GM19463 (cell line): ENCODE results near the gene FBXW11.

Experiments
- ATAC-seq: cut with Tn5 transposase; IDR thresholded peaks from one replicate; pipeline ENCODE4 v1.9.1; 2021; ENCODE audit warnings: mild to moderate bottlenecking, moderate library complexity; ENCODE audit not compliant: unreplicated experiment

Gene FBXW11

GRCh38 chr5:172006321-172007174 lies at the start of gene FBXW11:
Gene FBXW11 (minus strand): TSS chr5:172006638. CDS start chr5:172006502, 136 bp downstream.
- peak; percentile 82 for ATAC-seq

GRCh38 chr5:172055996-172056395 lies 49.6 kb upstream of the FBXW11 start:
- ATAC-seq: no peak

GRCh38 chr5:172055421-172055820 lies 49.0 kb upstream of the FBXW11 start:
- ATAC-seq: no peak

DNA sequence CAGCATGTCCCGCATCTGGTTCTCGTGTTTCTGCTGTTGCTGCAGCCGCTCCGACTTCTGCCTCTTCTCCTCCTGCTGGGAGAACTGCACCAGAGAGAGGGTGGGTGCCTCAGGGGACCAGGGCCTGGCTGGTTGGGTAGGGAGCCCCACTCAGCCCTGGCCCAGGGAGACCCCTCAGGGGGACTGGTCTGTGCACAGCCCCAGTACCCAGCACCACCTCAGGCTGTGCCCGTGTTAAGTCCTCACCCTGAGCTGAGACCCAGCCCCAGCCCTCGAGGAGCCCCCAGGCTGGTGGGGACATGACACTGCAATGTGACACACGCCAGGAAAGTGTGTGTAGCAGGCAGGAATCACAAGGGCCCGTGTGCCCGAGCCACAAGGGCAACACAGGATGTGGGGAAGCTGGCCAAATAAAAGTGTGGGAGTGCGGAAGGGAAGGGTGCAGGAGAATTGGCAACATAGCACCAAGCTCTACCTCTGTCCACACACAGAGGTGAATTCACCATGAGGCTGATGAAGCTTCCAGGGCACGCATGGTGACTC lies 48.2 kb upstream of the FBXW11 start:
- no peak for ATAC-seq

DNA sequence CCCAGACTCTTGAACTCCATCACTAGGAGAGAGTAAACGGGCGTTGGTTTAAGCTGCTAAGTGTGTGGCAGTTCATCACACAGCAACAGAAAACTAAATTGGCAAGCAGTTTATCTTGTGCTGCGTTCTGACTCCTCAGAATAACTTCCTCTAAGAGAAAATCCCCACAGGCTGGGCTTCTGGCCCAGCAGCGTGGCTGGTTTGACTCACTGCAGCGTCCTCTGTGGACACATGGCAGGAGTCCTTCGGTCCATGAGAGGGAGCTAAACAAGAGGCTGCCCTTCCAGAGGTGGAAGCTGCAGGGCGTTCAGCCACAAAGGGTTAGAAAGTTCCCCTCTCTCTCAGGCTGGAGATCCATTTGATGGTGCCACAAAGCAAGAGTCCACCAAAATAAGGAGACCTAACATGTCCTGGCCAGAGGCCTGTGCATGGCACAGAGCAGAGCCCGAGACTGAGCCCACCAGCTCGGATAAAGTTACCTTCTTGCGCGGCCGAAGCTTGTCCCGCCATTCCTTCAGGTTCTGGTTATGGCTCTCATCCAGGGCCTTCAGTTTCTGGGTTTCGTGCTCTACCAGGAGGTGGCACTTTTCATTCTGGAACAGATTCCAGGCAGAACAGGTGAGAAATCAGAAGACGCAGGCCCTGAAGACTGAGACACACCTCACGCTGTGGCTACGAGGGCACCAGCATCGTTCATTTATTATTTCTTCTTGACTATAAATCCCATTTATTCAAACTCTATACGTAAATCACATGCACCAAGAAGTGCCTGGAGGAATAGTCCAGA lies 46.2 kb upstream of the FBXW11 start:
- ATAC-seq: no peak

DNA sequence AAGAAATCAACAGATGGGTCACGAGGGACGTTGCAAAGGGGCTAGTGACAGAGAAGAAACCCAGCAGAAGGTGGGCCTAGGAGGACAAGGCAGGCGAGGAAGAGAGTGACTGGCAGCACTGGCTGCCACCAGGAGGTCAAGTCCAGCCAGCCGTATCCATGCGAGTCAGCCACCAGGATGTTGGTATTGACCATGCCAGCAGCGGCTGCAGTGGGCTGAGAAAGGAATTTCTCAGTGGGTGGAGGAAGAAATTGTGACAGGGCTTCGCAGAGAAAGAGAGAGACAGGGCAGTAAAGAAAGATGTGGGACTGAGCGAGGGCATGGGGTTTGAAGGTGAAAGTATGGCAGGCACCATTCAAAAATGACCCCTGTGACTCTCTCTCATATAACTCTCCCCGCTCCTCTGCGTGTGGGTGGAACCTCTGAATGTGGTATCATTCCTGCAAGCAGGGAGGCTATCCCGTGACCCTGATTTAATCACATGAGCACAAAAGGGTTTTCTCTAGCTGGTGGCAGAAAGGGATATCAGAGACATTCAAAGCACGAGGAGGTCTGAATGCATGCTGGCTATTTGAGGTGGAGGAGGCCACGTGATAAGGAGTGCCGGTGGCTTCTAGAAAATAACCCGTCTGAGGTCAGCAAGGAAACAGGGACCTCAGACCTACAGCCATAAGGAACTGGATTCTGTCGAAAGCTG lies 45.4 kb upstream of the FBXW11 start:
- ATAC-seq: no peak

- no peak for ATAC-seq
Observed at GRCh38 chr5:172050080-172050479, 43.6 kb upstream of the FBXW11 start.

GRCh38 chr5:172049226-172049796 lies 42.9 kb upstream of the FBXW11 start:
- ATAC-seq: no peak

- ATAC-seq: no peak
Observed at GRCh38 chr5:172048539-172049101, 42.2 kb upstream of the FBXW11 start.

DNA sequence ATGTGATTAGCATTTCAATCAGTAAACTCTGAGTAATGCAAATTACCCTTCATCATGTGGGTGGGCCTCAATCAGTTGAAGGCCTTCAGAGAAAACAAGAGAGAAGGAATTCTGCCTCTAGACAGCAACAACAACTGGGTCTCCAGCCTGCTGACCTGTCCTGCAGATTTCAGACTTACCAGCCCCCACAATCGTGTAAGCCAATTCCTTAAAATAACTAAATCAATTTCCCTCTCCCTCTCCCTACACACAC lies 41.7 kb upstream of the FBXW11 start:
- no peak for ATAC-seq

- ATAC-seq: no peak
Observed at GRCh38 chr5:172046593-172046992, 40.2 kb upstream of the FBXW11 start.

DNA sequence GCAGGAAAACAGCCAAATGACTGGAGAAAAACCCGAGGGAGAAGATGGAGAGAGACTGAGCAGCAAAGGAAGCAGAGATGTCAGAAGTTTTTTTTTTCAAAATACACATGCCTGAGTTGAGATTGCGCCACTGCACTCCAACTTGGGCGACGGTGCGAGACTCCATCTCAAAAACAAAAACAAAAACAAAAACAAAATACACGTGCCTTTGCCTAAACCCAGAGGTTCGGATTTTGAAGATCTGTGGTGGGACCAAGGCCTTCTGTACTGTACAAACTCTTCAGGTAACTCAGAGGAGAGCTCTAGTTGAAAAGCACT lies 38.8 kb upstream of the FBXW11 start:
- ATAC-seq: no peak

- ATAC-seq: no peak
Observed at GRCh38 chr5:172044631-172045314, 38.3 kb upstream of the FBXW11 start.

GRCh38 chr5:172043865-172044264 lies 37.4 kb upstream of the FBXW11 start:
- ATAC-seq: no peak

DNA sequence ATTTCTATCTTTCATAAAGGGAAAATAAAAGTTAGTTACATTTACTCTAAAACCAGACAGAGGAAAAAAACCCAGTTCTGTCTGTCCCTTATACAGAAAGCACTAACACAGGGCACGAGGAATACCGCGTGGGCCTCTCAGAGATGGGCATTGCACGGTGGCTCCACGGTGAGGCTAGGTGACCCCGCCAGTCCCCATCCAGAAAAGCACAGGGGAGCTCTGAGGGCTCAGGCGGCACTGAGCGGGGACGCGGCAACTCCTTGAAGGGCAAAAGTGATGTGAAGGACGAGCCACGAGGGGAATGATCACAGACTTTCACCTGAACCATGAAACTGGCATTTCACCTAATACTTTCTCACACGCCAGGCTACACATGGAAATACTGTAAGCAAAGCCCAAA lies 35.7 kb upstream of the FBXW11 start:
- no peak for ATAC-seq

DNA sequence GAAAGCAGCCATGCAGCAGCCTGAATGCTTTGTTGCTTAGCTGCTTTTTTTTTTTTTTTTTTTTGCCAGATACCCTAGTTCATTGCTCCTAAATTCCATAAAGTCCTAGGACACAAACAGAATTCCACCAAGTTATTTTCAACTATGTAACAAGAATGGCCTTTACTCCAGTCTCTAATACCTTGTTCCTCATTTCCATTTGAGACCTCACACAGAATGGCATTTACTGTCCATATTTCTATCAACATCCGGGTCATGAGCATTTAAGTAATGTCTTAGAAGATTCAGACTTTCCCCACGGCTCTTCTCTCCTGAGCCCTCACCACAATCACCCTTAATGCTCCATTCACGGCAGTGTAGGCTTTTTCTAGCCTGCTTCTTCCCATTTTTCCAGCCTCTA lies 31.7 kb upstream of the FBXW11 start:
- ATAC-seq: no peak

- peak; percentile 81 for ATAC-seq
Observed at GRCh38 chr5:172035049-172035448, 28.6 kb upstream of the FBXW11 start.

DNA sequence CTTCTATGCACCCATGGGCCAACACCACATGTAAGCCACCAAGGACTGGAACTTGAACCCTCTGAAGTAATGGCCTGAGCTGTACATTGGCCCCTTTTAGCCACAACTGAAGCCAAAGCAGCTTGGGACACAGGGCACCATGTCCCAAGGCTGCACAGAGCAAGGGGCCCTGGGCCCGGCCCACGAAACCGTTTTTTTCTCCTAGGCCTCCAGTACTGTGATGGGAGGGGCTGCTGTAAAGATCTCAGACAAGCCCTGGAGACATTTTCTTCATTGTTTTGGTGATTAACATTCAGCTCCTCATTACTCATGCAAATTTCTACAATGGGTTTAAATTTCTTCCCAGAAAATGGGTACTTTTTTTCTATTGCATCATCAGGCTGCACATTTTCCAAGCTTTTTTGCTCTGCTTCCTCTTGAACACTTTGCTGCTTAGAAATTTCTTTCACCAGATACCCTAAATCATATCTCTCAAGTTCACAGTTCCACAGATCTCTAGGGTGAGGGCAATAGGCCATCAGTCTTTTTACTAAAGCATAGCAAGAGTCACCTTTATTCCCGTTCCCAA lies 25.5 kb upstream of the FBXW11 start:
- ATAC-seq: no peak

DNA sequence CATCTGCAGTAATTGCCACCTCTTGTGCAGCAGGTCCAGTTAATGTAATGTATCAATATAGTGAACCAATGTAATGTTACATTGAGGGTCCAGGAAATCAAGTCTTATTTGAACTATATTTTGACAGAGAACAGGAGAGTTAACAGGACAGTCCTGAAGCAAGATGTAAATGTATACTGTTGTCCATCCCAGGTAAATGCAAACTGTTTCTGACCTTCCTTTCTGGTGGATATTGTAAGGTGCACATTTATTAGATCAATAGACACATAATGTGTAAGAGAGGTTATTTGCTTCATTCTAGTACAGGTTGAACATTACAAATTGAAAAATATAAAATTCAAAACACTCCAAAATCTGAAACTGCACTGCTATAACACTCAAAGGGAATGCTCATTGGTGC lies 23.4 kb upstream of the FBXW11 start:
- no peak for ATAC-seq

DNA sequence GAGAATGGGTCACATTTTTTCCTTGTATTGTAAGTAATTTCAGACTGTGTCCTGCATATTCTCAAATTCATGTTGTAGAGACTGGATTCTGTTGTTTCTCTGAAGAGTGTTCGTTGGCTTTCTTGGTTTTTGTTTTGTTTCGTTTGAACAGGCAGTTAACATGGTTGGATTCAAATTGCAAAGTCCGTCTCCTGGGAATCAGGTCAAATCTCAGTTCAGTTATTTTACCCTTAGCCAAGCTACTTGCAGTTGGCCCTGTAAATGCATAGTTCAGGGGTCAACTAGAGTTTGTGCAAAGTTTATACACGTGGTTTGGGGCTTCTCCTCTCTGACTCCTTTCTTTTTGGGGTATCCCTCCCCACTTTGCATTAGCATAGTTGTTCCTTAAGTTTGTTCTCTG lies 21.7 kb upstream of the FBXW11 start:
- no peak for ATAC-seq
